PFSK-1 (cell line): ENCODE data around the gene KSR2.

Experiments
- FOXP2 ChIP-seq: optimal IDR thresholded peaks from 2 replicates; pipeline ENCODE3; 2011; ENCODE audit warnings: borderline replicate concordance, control low read depth, inconsistent platforms; ENCODE audit not compliant: insufficient read depth; ENCODE audit errors: extremely low read length, extremely low read depth
- POLR2AphosphoS5 ChIP-seq: IDR thresholded peaks from 2 replicates; pipeline ENCODE4 v1.6.1; 2012; ENCODE audit warnings: low read depth, mild to moderate bottlenecking, control low read depth, low read length, moderate library complexity
- SIN3A ChIP-seq: IDR thresholded peaks from 2 replicates; pipeline ENCODE4 v1.6.1; 2012; ENCODE audit warnings: mild to moderate bottlenecking, low read length, moderate library complexity, borderline replicate concordance; ENCODE audit not compliant: insufficient read depth
- TAF1 ChIP-seq: IDR thresholded peaks from 2 replicates; pipeline ENCODE4 v1.6.1; 2012; ENCODE audit warnings: low read length, control low read depth, borderline replicate concordance; ENCODE audit not compliant: insufficient read depth
- TF ChIP-seq, protein P1 (sequence below), 2 experiments: IDR thresholded peaks; 2 replicates each; pipeline versions ENCODE4 v1.6.1 to v1.8.0; 2011 to 2012; ENCODE audit warnings: low read depth in 2 of 2, low read length in 2 of 2, control low read depth in 1 of 2, inconsistent platforms in 1 of 2, mild to moderate bottlenecking in 1 of 2, moderate library complexity in 1 of 2; ENCODE audit not compliant: insufficient read depth in 1 of 2

The KSR2 gene

DNA sequence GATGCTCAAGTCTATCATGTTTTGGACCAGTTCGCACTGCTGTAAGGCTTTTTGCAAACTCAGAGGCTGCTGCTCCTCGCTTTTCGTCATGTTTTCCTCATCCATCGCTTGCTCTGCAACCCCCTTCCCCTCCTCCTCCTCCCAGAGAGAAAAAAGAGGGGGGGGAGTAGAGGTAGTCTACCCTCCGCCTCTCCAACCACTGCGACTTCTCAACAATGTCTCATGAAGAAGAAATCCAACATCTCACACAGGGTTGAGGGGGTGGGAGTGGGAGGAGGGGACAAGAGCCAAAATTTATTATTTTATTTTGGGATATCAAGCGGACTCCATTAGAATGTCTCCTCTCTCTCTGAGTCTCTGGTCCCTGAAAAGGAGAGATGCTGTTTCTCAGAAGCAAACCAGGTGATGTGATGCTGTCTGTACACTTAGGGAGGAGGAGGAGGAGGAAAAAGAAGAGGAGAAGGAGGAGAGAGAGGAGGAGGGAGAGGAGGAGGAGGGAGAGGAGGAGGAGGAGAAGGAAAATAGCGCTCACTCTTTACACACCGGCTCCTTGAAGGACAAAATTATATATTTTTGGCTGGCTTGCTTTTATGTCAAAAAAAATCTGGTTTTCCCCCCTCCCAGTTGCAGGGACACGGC lies 520 bp downstream of the KSR2 start:
- TF ChIP-seq TAF1 (no peak), SIN3A (no peak)
- TF ChIP-seq, protein P1, sequence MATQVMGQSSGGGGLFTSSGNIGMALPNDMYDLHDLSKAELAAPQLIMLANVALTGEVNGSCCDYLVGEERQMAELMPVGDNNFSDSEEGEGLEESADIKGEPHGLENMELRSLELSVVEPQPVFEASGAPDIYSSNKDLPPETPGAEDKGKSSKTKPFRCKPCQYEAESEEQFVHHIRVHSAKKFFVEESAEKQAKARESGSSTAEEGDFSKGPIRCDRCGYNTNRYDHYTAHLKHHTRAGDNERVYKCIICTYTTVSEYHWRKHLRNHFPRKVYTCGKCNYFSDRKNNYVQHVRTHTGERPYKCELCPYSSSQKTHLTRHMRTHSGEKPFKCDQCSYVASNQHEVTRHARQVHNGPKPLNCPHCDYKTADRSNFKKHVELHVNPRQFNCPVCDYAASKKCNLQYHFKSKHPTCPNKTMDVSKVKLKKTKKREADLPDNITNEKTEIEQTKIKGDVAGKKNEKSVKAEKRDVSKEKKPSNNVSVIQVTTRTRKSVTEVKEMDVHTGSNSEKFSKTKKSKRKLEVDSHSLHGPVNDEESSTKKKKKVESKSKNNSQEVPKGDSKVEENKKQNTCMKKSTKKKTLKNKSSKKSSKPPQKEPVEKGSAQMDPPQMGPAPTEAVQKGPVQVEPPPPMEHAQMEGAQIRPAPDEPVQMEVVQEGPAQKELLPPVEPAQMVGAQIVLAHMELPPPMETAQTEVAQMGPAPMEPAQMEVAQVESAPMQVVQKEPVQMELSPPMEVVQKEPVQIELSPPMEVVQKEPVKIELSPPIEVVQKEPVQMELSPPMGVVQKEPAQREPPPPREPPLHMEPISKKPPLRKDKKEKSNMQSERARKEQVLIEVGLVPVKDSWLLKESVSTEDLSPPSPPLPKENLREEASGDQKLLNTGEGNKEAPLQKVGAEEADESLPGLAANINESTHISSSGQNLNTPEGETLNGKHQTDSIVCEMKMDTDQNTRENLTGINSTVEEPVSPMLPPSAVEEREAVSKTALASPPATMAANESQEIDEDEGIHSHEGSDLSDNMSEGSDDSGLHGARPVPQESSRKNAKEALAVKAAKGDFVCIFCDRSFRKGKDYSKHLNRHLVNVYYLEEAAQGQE (IDR thresholded peaks at IDR 0.05; ENCODE audit: insufficient read depth in 1 of 2, low read depth in 2 of 2, low read length in 2 of 2), result no peak

DNA sequence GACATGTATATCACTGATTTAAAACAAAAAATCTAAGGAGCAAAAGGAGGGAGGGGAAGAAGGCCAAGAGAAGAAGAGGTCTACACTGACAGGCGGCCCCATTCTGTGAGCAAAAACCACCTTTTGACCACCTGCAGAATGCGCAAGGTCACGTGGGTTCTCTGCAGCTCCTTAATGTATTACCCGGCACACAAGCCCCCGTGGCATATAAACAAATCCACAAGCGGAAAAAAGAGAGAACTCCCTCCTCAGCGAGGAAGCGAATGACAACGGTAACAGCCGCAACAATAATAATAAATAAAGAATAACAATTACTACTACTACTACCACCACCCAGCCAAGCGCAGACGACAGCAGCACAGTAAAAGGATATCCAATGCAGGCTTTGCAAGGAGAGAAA lies 1.3 kb downstream of the KSR2 start:
- no peak for TF ChIP-seq FOXP2
- TF ChIP-seq POLR2AphosphoS5, result no peak
- TF ChIP-seq, protein P1 (IDR thresholded peaks at IDR 0.05; ENCODE audit: insufficient read depth in 1 of 2, low read depth in 2 of 2, low read length in 2 of 2), result no peak

DNA sequence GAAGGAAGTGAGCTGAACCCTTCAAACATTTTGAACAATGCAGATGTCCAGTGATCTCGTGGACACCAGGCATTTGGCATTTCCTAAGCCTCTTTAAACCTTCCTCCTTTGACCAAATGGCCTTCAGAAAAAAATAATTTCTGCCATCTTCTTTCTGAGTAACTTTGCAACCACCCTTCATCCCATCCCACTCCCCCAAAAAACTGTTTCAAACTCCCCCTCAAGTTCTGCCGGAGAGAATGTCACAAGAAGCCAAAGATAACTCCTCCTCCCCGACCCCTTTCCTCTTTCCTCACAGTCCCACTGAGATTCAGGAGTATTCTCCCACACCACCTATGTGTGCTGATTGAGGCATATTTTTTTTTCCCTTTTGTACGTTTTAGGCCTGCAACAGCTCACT lies 1.7 kb downstream of the KSR2 start:
- TF ChIP-seq POLR2AphosphoS5 (no peak), FOXP2 (no peak), TAF1 (no peak), SIN3A (no peak)
- TF ChIP-seq, protein P1 (IDR thresholded peaks at IDR 0.05; ENCODE audit: insufficient read depth in 1 of 2, low read depth in 2 of 2, low read length in 2 of 2), result no peak

DNA sequence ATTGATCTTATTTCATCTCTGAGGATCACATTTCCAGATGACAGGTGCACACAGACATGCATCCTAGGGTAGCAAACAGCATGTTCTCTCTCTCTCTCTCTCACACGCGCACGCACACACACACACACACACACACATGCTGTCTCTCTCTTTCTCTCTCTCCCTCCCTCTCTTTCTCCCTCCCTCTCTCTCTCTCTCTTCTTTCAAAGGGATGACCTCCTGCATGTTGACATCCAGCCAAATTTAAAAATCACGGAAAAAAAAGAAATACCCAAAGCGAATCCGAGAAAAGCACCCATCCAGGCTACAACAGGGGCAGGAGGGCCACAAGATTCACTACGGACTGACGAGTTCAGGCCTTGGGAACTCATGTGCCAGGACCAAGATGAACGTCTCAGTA lies 2.3 kb downstream of the KSR2 start:
- no peak for TF ChIP-seq FOXP2
- TF ChIP-seq TAF1, result no peak
- no peak for TF ChIP-seq POLR2AphosphoS5
- TF ChIP-seq, protein P1 (IDR thresholded peaks at IDR 0.05; ENCODE audit: insufficient read depth in 1 of 2, low read depth in 2 of 2, low read length in 2 of 2), result no peak
- TF ChIP-seq SIN3A, result no peak

DNA sequence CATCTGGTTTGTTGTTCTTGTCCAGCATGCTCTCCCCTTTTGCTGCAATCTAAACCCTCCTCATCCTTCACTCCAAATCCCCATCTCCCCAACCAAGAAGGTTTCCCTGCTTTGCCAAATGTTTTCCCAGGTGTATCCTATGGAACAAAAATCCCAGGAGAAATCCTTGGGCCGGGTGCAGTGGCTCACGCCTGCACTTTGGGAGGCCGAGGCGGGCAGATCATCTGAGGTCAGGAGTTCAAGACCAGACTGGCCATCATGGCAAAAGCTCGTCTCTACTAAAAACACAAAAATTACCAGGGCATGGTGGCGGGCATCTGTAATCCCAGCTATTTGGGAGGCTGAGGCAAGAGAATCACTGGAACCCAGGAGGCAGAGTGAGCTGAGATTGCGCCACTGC lies 5.0 kb downstream of the KSR2 start:
- TF ChIP-seq TAF1, result no peak
- TF ChIP-seq FOXP2, result no peak
- TF ChIP-seq SIN3A, result no peak
- no peak for TF ChIP-seq POLR2AphosphoS5
- TF ChIP-seq, protein P1 (IDR thresholded peaks at IDR 0.05; ENCODE audit: insufficient read depth in 1 of 2, low read depth in 2 of 2, low read length in 2 of 2), result no peak
